ENCODE results near the gene CAMTA1.
"Not testable (repeated sequence)": the region's sequence is repeated elsewhere in the genome, so short reads cannot be mapped to it uniquely, and the experiment has no call there.

The CAMTA1 gene

DNA sequence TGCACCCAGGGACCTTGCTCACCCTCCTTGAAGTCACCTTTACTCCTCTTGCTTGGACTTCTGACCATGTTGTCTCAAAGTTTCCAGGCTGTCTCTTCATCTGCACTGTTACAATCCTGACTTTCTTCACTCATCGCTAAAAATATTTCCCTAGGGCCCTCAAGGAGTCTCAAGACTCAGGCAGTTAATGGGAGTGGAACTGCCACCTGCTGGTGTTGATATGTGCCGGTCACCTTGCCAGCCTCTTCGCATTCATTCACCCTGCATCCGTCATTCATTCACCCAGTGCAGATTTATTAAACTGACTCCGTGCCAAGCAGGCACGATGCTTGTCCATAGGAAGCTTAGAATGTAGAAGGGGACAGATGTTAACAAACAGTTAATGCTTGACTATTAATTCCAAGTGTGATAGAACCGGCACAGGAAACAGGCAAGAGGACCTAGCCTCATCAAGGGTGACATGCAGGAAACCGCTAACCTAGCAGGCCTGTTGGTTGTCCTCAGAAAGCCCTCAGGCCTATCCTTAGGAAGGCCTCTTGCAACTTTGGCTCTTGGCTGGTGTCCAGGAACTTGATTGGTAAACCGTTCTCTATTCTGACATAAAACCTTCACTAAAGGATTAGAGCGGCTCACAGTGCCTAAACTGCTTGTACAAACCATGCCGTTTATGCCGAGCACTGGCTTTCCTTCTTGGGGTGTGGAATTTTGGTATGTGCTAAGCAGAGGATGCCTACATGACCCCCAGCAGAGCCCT lies 342.2 kb downstream of the CAMTA1 start:
- DNase-seq: no peak

- DNase-seq: no peak
These were observed 343.0 kb downstream of the CAMTA1 start for GRCh38 chr1:7128293-7128692.

- DNase-seq: no peak
These were observed 344.9 kb downstream of the CAMTA1 start for GRCh38 chr1:7130127-7130526.

DNA sequence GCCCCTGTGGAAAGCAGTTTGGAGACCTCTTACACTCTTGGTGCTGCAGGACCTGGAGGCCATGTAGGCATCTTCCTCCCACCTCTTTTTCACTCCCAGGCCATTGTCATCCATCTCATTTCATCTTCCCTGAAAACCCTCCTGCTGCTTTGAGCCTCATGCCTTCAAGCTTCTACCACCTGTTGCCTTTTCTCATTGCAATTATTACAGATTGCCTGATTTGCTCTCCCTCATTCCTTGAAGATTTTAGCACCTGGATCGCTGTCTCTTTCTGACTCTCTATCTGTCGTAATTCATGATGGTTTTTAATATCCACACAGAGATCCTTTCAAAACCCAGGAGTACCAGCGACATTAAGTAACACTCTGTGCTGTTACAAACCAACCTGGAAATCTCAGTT lies 350.2 kb downstream of the CAMTA1 start:
- no peak for DNase-seq

DNA sequence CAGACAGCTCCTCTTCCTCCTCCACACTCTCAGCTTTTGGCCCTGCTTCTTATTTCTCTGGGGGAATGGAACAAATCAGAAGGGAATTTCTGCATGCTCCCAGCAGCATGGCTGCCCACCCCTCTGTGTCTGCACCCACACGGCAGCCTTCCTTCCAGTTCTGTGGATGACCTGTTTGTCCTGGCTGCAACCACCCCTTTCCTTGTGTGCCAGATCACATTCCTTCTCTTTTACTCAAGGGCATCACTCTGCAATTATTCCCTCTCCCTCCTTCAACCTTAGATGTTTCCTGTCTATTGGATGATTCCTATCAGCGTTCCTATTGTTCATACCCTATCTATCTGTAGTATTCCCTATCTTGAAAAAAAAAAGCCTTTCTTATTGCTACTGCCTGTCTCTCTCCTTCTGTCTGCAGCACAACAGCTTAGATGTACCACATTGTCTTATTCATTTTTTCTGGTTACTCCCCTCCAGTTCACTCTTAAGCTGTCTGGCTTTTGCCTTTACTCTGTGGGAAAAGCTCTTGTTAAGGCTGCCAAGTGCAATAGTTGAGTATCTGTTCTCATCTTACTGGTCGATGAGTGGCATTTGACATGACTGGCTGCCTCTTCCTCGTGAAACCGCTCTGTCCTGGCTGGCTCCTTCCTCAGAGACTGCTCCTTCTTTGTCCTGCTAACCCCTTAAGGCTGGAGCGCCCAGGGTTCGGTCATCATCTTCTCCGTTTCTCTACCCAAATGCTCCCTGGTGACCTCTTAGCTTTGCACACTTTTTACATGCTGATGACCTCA lies 351.1 kb downstream of the CAMTA1 start:
- no peak for DNase-seq

- DNase-seq: no peak
These were observed 355.0 kb downstream of the CAMTA1 start for GRCh38 chr1:7140251-7140650.

GRCh38 chr1:7145947-7146346 lies 360.7 kb downstream of the CAMTA1 start:
- DNase-seq: no peak

DNA sequence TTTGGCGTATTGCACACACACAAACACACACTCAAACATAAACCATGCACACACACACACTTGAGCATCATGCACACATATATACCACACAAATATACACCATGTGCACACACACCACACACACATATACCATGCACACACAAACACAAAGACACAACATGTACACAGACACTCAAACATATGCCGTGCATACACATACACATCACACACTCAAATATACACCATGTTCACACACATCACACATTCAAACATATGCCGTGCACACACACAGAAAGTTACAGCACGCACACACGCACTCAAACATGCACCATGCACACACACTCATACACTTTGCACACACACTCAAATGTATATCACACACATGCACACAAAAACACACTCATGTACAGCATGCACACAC lies 361.5 kb downstream of the CAMTA1 start:
- DNase-seq: no peak

- not testable (repeated sequence) for DNase-seq
These were observed 362.5 kb downstream of the CAMTA1 start for GRCh38 chr1:7147581-7148282.

GRCh38 chr1:7149080-7149838 lies 364.0 kb downstream of the CAMTA1 start:
- no peak for DNase-seq

DNA sequence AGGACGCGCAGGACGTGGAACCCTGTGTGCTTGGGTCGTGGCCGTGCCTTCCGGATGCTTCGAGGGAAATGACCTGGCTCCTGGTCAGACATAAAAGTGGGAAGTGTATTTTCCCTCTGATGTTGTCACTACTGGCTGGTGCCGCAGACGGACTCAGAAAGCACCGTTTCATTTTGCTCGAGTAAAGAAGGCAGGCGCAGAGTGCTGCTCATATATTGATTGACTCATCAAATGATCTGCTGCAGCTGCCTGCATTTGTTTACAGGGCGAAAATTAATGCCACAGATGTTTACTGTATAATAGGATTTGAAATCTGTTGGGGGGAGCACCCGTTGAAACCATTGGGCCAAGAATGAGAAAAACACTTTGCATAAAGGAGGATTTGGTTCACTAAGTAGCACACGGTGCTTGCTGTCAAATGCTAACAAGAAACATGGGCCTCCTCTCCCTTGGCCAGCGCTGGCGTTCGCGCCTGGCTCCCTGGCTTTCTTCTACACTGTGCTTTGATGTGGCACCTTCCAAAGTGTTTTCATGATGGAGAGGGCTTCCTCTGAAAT lies 365.5 kb downstream of the CAMTA1 start:
- no peak for DNase-seq

DNA sequence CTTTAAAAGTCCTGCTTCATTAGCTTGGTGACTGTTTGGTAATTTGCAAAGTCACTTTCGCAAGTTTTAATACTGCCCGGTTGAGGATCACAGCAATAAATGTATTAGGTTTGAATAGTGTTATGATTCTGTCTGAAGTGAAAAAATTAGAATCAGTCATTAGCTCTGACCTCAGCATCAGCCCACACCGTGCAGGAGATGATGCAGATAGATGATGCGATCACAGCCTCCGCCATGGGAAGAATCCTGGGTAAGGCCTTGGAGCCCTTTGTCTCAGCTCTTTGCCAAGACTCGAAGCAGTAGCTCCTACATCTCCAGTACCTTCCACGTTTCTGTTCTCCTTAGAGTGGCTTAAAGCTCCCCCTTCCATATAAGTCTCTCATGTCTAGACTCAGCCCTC lies 366.7 kb downstream of the CAMTA1 start:
- no peak for DNase-seq

- no peak for DNase-seq
These were observed 367.4 kb downstream of the CAMTA1 start for GRCh38 chr1:7152655-7153054.

DNA sequence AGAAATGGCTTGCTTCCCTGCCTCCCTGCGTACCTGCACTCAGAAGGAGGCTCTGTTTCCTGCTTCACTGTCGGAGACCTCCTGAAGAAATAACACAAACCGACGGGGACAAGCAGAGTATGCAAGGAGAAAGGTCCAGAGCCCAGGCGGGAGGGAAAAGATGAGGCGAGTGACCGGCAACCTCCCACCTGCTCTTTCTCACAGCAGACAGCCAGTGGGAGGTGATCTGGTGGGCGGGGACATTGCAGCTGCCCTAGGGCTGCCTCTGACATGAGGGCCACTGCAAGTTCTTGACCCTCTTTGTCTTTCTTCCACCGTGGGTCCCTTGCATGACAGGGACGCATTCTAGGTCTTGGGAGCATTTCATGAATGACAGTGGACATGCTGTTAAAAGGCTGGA lies 368.2 kb downstream of the CAMTA1 start:
- DNase-seq: no peak

GRCh38 chr1:7159116-7159781 lies 374.0 kb downstream of the CAMTA1 start:
- no peak for DNase-seq

DNA sequence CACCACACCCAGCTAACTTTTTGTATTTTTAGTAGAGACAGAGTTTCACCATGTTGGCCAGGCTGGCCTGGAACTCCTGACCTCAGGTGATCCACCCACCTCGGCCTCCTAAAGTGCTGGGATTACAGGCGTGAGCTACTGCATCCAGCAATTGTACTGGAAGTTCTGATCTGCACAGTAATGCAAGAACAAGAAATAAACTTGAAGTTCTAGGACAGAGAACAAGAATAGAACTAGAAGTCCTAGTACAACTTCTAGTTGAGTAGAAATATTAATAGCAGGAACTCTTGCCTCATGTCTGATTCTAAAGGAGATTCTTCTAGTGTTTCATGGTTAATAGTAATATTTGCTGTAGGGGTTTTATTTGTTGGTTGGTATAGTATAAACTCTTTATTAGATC lies 383.3 kb downstream of the CAMTA1 start:
- not testable (repeated sequence) for DNase-seq

GRCh38 chr1:7171168-7171567 lies 385.9 kb downstream of the CAMTA1 start:
- DNase-seq: no peak

DNA sequence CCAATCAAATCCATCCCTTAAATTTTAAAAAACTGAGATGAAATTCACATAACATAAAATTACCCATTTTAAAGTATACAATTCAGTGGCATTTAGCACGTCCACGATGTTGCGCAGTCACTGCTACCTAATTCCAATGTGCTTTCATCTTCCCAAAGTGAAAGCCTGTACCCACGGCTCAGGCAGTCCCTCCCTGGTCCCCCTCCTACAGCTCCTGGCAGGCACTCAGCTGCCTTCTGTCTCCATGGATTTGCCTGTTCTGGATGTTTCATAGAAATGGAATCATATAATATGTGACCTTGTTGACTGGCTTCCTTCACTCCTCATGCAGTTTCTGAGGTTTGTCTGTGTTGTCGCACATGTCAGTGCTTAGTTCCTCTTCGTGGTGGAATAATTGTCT lies 386.3 kb downstream of the CAMTA1 start:
- DNase-seq: no peak

DNA sequence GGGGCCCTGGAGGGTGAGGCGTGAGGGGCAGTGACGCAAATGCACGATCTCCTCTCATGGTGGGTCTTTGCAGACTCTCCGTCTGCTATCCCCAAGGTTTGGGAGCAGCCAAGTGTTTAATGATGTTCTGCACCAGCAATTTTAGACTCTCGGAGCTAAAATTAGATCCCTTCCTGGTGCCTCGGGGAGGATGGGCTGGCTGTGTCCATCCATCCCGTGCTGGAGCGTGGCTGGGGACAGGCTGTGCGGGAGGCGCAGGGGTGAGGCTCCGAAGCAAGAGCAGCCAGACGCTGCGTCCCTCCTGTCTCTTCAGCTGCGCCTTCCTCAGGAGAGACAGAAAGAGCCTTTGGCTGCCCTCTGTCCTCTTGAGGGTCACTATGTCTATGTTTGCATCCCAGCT lies 387.6 kb downstream of the CAMTA1 start:
- DNase-seq: no peak

DNA sequence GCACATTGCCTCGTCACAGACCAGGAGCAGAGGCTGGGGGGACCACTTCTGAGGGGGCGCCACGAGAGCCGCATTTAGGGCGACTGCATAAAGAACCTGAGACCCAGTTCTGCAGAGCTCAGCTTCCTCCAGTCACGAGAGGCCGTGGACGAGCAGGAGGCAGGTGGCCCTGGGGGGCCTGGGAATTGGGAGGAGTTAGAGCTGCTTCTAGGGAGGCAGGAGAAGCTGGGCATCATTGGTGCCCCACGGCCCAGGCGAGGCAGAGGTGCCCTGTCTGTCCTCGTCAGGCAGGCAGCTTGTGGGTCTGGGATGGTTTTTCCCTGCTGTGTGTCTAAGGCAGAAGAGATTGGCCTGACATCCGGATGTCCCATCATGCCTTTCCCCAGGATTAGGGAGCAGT lies 389.3 kb downstream of the CAMTA1 start:
- no peak for DNase-seq

DNA sequence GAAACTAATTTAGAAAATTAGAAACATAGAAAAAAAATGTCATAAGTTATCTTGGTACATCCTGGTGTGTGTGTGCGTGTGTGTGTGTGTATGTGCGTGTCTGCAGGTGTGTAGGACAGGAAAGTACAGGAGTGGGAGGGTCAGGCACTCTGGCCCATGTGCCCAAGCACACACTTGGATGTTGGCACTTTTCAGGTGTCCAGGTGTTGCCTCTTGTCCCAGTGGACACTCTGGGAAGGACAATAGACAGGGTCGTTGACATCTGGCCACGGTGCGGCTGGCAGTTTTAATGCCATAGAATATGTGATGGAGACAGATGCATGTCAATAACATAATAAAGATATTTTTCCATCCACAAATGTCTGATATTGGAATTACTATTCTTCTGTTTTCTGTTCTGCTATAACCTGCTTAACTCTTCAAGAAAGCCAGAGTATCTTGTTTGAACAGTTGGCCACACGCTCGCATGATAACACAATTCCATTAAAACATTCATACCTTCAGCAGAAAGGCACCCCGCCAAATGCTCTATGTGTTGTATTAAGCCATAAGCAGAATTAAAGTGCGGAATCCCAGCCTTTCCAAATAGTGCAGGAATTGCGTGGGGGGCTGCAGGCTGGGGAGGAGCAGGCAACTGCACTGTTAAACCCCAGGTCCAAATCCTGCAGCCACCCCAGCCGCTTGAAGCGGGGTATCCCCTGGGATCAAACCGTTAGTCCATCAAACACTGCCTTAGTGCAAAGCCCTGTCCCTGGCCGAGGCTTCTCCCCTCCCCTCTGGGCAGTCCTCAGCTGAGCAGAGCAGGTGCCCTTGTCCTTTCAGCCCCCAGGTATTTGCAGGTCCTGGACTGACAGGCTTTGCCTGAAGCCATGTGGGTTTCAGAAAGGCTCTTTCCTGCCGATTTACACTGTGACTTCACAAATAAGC lies 390.0 kb downstream of the CAMTA1 start:
- DNase-seq: no peak

Measured in effector CD4-positive, alpha-beta T cell (primary cell).